ENCODE data around the gene NR2C2. TPM values are rescaled to one million over a fixed set of nuclear protein-coding genes. Genes with fewer than 3 reads are reported as not detected.

The NR2C2 gene
- total RNA-seq, 1 donor from 2014 or later, result 43.6 TPM

- TF ChIP-seq CTCF (conservative IDR thresholded peaks at IDR 0.05), result no peak
- Mint-ChIP-seq H3K27ac (no peak overlapping the region), H3K36me3 (peaks cover 47% of the 10 kb centered on the region), H3K4me1 (ENCODE audit: unreplicated experiment) (no peaks in the 10 kb centered on the region), H3K4me3 (no peak overlapping the region), H3K27me3 (no peaks in the 10 kb centered on the region), H3K9me3 (peaks cover 14% of the 10 kb centered on the region)
- DNase-seq (ENCODE audit: extremely low spot score, unreplicated experiment), result no peak
Measured at GRCh38 chr3:14969671-14970070, 22.3 kb downstream of the NR2C2 start.

GRCh38 chr3:14976317-14976716 is 28.9 kb downstream of the NR2C2 start:
- peaks cover 8% of the 10 kb centered on the region for H3K9me3 Mint-ChIP-seq
- peaks cover 34% of the 10 kb centered on the region for H3K36me3 Mint-ChIP-seq
- no peak overlapping the region for H3K4me3 Mint-ChIP-seq
- no peak overlapping the region for H3K27ac Mint-ChIP-seq
- no peak for TF ChIP-seq CTCF (conservative IDR thresholded peaks at IDR 0.05)
- H3K27me3 Mint-ChIP-seq, result no peaks in the 10 kb centered on the region
- peaks cover 11% of the 10 kb centered on the region for H3K4me1 Mint-ChIP-seq (ENCODE audit: unreplicated experiment)
- DNase-seq (ENCODE audit: extremely low spot score, unreplicated experiment), result no peak

- Mint-ChIP-seq H3K27me3 (no peaks in the 10 kb centered on the region), H3K9me3 (peaks cover 5% of the 10 kb centered on the region)
Measured at GRCh38 chr3:14980689-14981088, 33.3 kb downstream of the NR2C2 start.

GRCh38 chr3:14984581-14985113 is 37.3 kb downstream of the NR2C2 start:
- peaks cover 20% of the 10 kb centered on the region for H3K36me3 Mint-ChIP-seq

More at GRCh38 chr3:14980689-14981088, 33.3 kb downstream of the NR2C2 start:
- H3K36me3 Mint-ChIP-seq, result peaks cover 24% of the 10 kb centered on the region
- no peak for DNase-seq (ENCODE audit: extremely low spot score, unreplicated experiment)
- no peak overlapping the region for H3K4me3 Mint-ChIP-seq
- H3K27ac Mint-ChIP-seq, result no peak overlapping the region
- peaks cover 11% of the 10 kb centered on the region for H3K4me1 Mint-ChIP-seq (ENCODE audit: unreplicated experiment)
- TF ChIP-seq CTCF (conservative IDR thresholded peaks at IDR 0.05), result no peak

GRCh38 chr3:14988988-14989394 is 41.6 kb downstream of the NR2C2 start:
- H3K4me3 Mint-ChIP-seq, result no peak overlapping the region
- peaks cover 8% of the 10 kb centered on the region for H3K36me3 Mint-ChIP-seq
- no peak for DNase-seq (ENCODE audit: extremely low spot score, unreplicated experiment)
- H3K4me1 Mint-ChIP-seq (ENCODE audit: unreplicated experiment), result peaks cover 39% of the 10 kb centered on the region
- TF ChIP-seq CTCF (conservative IDR thresholded peaks at IDR 0.05), result peak; percentile 26
- H3K27ac Mint-ChIP-seq, result no peak overlapping the region
- no peaks in the 10 kb centered on the region for H3K27me3 Mint-ChIP-seq
- H3K9me3 Mint-ChIP-seq, result peaks cover 5% of the 10 kb centered on the region

More at GRCh38 chr3:14984581-14985113, 37.3 kb downstream of the NR2C2 start:
- DNase-seq (ENCODE audit: extremely low spot score, unreplicated experiment), result no peak
- Mint-ChIP-seq H3K27ac (no peak overlapping the region), H3K27me3 (no peaks in the 10 kb centered on the region), H3K9me3 (peaks cover 5% of the 10 kb centered on the region), H3K4me1 (ENCODE audit: unreplicated experiment) (peaks cover 15% of the 10 kb centered on the region), H3K4me3 (no peak overlapping the region)
- TF ChIP-seq CTCF (conservative IDR thresholded peaks at IDR 0.05), result no peak

All from type B pancreatic cell (in vitro differentiated cells).